A673 (cell line): ENCODE results near the gene EXOC4. TPM values are rescaled to one million over a fixed set of nuclear protein-coding genes. Genes with fewer than 3 reads are reported as not detected.

Experiments
- BruUV-seq: library from RNA; stranded (reverse); fragments of 400-500 nt; replicated peaks from 2 replicates; lab custom pipeline; 2021; lab: Mats Ljungman, UMichigan
- CTCF ChIA-PET: fragments of 300-600 bp; sonication (Branson Sonifier 250); formaldehyde crosslinking; loops from one replicate; lab custom pipeline; 2022; ENCODE audit warnings: antibody characterized with exemption; lab: Charles Lee
- POLR2A ChIA-PET: fragments of 300-600 bp; sonication (Branson Sonifier 250); formaldehyde crosslinking; loops from one replicate; lab custom pipeline; 2022; ENCODE audit warnings: antibody characterized with exemption; ENCODE audit not compliant: low non-redundant PET; lab: Charles Lee
- DNase-seq: peaks from one replicate; pipeline ENCODE4 v3.0.0-alpha.2; 2015; ENCODE audit warnings: low spot score
- H3K27ac ChIP-seq: fragments of 200-600 bp; sonication (generic); 2 replicates; pipeline ENCODE4 v1.5.1; 2016; ENCODE audit warnings: mixed run types, low read depth, mild to moderate bottlenecking, mixed read lengths, antibody characterized with exemption, low read length; ENCODE audit not compliant: poor library complexity, severe bottlenecking
- H3K27me3 ChIP-seq: fragments of 200-600 bp; sonication (generic); replicated peaks from 2 replicates; pipeline ENCODE4 v1.6.1; 2017; ENCODE audit warnings: mixed run types, low read depth, mild to moderate bottlenecking, mixed read lengths, antibody characterized with exemption, low read length; ENCODE audit not compliant: insufficient read depth, poor library complexity
- H3K36me3 ChIP-seq: fragments of 200-600 bp; sonication (generic); 2 replicates; pipeline ENCODE4 v1.6.1; 2016; ENCODE audit warnings: mixed run types, mild to moderate bottlenecking, mixed read lengths, antibody characterized with exemption, low read length; ENCODE audit not compliant: insufficient read depth, poor library complexity, severe bottlenecking
- H3K4me1 ChIP-seq: fragments of 200-600 bp; sonication (generic); 2 replicates; pipeline ENCODE4 v1.6.1; 2017; ENCODE audit warnings: mixed run types, mild to moderate bottlenecking, mixed read lengths, antibody characterized with exemption, low read length; ENCODE audit not compliant: insufficient read depth, poor library complexity, severe bottlenecking
- H3K4me3 ChIP-seq: fragments of 200-600 bp; sonication (generic); 2 replicates; pipeline ENCODE4 v1.5.1; 2016; ENCODE audit warnings: low read depth, mixed run types, mild to moderate bottlenecking, mixed read lengths, low read length; ENCODE audit not compliant: poor library complexity, severe bottlenecking
- H3K9me3 ChIP-seq: fragments of 200-600 bp; sonication (generic); 2 replicates; pipeline ENCODE4 v1.6.1; 2016; ENCODE audit warnings: mixed run types, low read depth, mild to moderate bottlenecking, mixed read lengths, antibody characterized with exemption, low read length; ENCODE audit not compliant: poor library complexity, severe bottlenecking
- CTCF ChIP-seq: fragments of 300-800, 200-600 bp; sonication (generic); conservative IDR thresholded peaks from 2 replicates; pipeline ENCODE4 v1.5.1; 2017; ENCODE audit warnings: low read depth, mild to moderate bottlenecking, antibody characterized with exemption, low read length, moderate library complexity, mixed read lengths
- EZH2 ChIP-seq: fragments of 200-600 bp; sonication (generic); IDR thresholded peaks from 2 replicates; pipeline ENCODE4 v1.6.1; 2017; ENCODE audit warnings: borderline replicate concordance, low read depth, mild to moderate bottlenecking, mixed read lengths, antibody characterized with exemption, low read length; ENCODE audit not compliant: poor library complexity, severe bottlenecking
- intact Hi-C: fragments of 100-400 bp; cut with micrococcal nuclease; formaldehyde crosslinking; loops from one replicate; pipeline ENCODE4 v1.10.0; 2022; ENCODE audit not compliant: unreplicated experiment
- total RNA-seq: library from RNA; stranded (reverse); gene quantifications from 2 replicates; pipeline ENCODE4 v1.2.3, GENCODE V29; 2021

The EXOC4 gene
- total RNA-seq, 1 experiment from 2014 or later: 66.1 TPM

- DNase-seq: no peak
- Histone ChIP-seq H3K4me1 (no peaks in the 10 kb centered on the region), H3K27me3 (no peaks in the 10 kb centered on the region), H3K9me3 (no peaks in the 10 kb centered on the region), H3K4me3 (no peak overlapping the region), H3K27ac (no peak overlapping the region), H3K36me3 (no peaks in the 10 kb centered on the region)
- CTCF ChIA-PET: no interaction called here
- intact Hi-C loops: no loop called here
- TF ChIP-seq CTCF: no peak
- no peak for TF ChIP-seq EZH2
- BruUV-seq: no TSS peak
- POLR2A ChIA-PET: no interaction called here
Measured at GRCh38 chr7:133409966-133410365, 157.1 kb downstream of the EXOC4 start.

- Histone ChIP-seq H3K4me1 (no peaks in the 10 kb centered on the region), H3K27me3 (no peaks in the 10 kb centered on the region), H3K36me3 (no peaks in the 10 kb centered on the region), H3K9me3 (no peaks in the 10 kb centered on the region), H3K27ac (no peak overlapping the region), H3K4me3 (no peak overlapping the region)
- no peak for DNase-seq
- BruUV-seq: no TSS peak
- ChIA-PET POLR2A (no interaction called here), CTCF (no interaction called here)
- intact Hi-C loops: no loop called here
- TF ChIP-seq EZH2 (no peak), CTCF (no peak)
Measured at GRCh38 chr7:133411395-133411794, 158.5 kb downstream of the EXOC4 start.

GRCh38 chr7:133412942-133413341 lies 160.1 kb downstream of the EXOC4 start:
- Histone ChIP-seq H3K27me3 (no peaks in the 10 kb centered on the region), H3K9me3 (no peaks in the 10 kb centered on the region), H3K4me1 (no peaks in the 10 kb centered on the region), H3K27ac (no peak overlapping the region), H3K36me3 (no peaks in the 10 kb centered on the region), H3K4me3 (no peak overlapping the region)
- ChIA-PET CTCF (interaction anchor here (0.6 kb wide), 1 partner anchor 368 kb away, joined by 9 read pairs; no protein-coding TSS in a partner anchor), POLR2A (no interaction called here)
- DNase-seq: no peak
- no peak for TF ChIP-seq EZH2
- TF ChIP-seq CTCF: no peak
- no TSS peak for BruUV-seq
- intact Hi-C loops: no loop called here
